Measurements from ENCODE around the gene POLR2H. TPM values are rescaled to one million over a fixed set of nuclear protein-coding genes. Genes with fewer than 3 reads are reported as not detected.

Gene POLR2H
- total RNA-seq, 4 donors from 2014 or later = 65.1 to 181 (median 95.3) TPM

GRCh38 chr3:184343200-184343876, 18.2 kb upstream of the POLR2H start:
- no peak overlapping the region for H3K4me3 ChIP-seq
- TF ChIP-seq EP300 (IDR thresholded peaks at IDR 0.05) (no peak), CTCF (IDR thresholded peaks at IDR 0.05) (no peak), POLR2A (IDR thresholded peaks at IDR 0.05) (no peak)
- no peaks in the 10 kb centered on the region for H3K9me3 ChIP-seq
- H3K27ac ChIP-seq = peak overlapping the region in 1 of 4 donors; percentile 2
- peaks cover 0 to 57% (median 0%) of the 10 kb centered on the region in 3 donors for H3K36me3 ChIP-seq
- 52 to 53% methylated on average over 5 of the region's 5 CpGs for WGBS, 2 donors
- no peaks in the 10 kb centered on the region for H3K27me3 ChIP-seq
- DNase-seq (ENCODE audit: low spot score in 2 of 2) = no peak
- H3K4me1 ChIP-seq = peaks cover 0 to 39% (median 16%) of the 10 kb centered on the region in 4 donors

- no peaks in the 10 kb centered on the region for H3K27me3 ChIP-seq
- peaks cover 0 to 57% (median 0%) of the 10 kb centered on the region in 3 donors for H3K36me3 ChIP-seq
- H3K4me1 ChIP-seq = peaks cover 0 to 27% (median 7%) of the 10 kb centered on the region in 4 donors
- TF ChIP-seq EP300 (IDR thresholded peaks at IDR 0.05) (no peak), POLR2A (IDR thresholded peaks at IDR 0.05) (no peak), CTCF (IDR thresholded peaks at IDR 0.05) (no peak)
- H3K27ac ChIP-seq = peak overlapping the region; percentile 51 to 92 (median 69)
- no peaks in the 10 kb centered on the region for H3K9me3 ChIP-seq
- H3K4me3 ChIP-seq = no peak overlapping the region
- WGBS, 2 donors = 56 to 78% methylated on average over 16 to 17 of the region's 24 CpGs
- DNase-seq (ENCODE audit: low spot score in 2 of 2) = no peak
These were observed 16.8 kb upstream of the POLR2H start for GRCh38 chr3:184344579-184345316.

- peak overlapping the region; percentile 51 to 92 (median 69) for H3K27ac ChIP-seq
- H3K27me3 ChIP-seq = no peaks in the 10 kb centered on the region
- peak in 1 of 2 donors; percentile 58 for DNase-seq (ENCODE audit: low spot score in 2 of 2)
- no peak overlapping the region for H3K4me3 ChIP-seq
- no peaks in the 10 kb centered on the region for H3K9me3 ChIP-seq
- H3K4me1 ChIP-seq = peaks cover 0 to 34% (median 7%) of the 10 kb centered on the region in 4 donors
- 38 to 39% methylated on average over 14 of the region's 14 CpGs for WGBS, 2 donors
- peaks cover 0 to 57% (median 0%) of the 10 kb centered on the region in 3 donors for H3K36me3 ChIP-seq
- TF ChIP-seq POLR2A (IDR thresholded peaks at IDR 0.05) (peak in 1 of 2 donors; percentile 43), CTCF (IDR thresholded peaks at IDR 0.05) (peak; percentile 23 to 61 (median 39)), EP300 (IDR thresholded peaks at IDR 0.05) (peak; percentile 10 to 84)
These were observed 16.0 kb upstream of the POLR2H start for GRCh38 chr3:184345317-184346144.

- TF ChIP-seq POLR2A (IDR thresholded peaks at IDR 0.05) (no peak), CTCF (IDR thresholded peaks at IDR 0.05) (no peak), EP300 (IDR thresholded peaks at IDR 0.05) (no peak)
- peaks cover 0 to 52% (median 0%) of the 10 kb centered on the region in 3 donors for H3K36me3 ChIP-seq
- peaks cover 0 to 42% (median 14%) of the 10 kb centered on the region in 4 donors for H3K4me1 ChIP-seq
- H3K4me3 ChIP-seq = no peak overlapping the region
- no peaks in the 10 kb centered on the region for H3K27me3 ChIP-seq
- peak overlapping the region in 3 of 4 donors; percentile 51 to 92 (median 82) for H3K27ac ChIP-seq
- no peaks in the 10 kb centered on the region for H3K9me3 ChIP-seq
- DNase-seq (ENCODE audit: low spot score in 2 of 2) = no peak
- 87 to 90% methylated on average over 15 to 20 of the region's 20 CpGs for WGBS, 2 donors
These were observed 14.9 kb upstream of the POLR2H start for GRCh38 chr3:184346480-184347190.

Data from tibial nerve (tissue), 4 donors.